Measurements from ENCODE around the gene NCOA7.

DNA sequence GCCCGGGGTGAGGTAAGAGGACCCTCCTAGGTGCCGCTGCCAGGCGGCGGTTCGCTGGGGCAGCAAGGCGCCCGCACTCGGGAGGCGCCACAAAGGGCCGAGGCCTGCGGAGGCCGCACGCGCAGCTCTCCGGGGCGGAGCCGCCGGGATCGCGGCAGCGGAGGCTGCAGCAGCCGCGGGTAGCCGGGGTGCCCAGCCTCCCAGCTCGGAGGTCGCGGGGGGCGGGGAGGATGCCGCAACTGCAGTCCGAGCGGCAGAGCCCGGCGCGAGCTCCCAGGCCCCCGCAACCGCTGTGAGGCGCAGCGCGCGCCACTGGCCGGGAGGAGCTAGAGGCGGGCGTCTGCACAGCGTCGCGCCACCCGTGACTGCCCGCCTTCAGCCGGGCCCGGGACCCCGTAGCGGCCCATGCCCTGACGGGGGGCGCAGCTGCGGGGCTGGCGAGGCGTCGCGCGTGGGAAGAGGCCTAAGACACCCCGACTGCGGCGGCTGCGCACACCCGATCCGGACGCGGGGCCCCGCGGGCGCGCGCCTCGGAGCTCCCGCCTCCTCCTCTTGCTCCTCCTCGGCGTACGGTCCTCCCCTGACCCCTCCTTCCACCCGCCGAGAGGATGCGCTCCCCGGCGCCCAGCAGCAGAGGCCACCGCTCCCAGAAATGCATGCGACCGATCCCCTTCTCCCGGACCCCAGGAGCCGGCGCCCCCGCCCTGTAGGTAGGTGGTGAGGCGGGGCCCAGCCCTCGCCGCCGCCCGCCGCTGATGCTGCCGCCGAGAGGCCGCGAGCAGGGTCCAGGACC is at the start of gene NCOA7:
- TF ChIP-seq EZH2phosphoT487 (IDR thresholded peaks at IDR 0.05; ENCODE audit: borderline replicate concordance, low read depth) (no peak), TAF1 (IDR thresholded peaks at IDR 0.05; ENCODE audit: borderline replicate concordance, low read depth, low read length) (peak; percentile 54; the same call in 1 of the 2 replicates)
- TF ChIP-seq, protein P1, sequence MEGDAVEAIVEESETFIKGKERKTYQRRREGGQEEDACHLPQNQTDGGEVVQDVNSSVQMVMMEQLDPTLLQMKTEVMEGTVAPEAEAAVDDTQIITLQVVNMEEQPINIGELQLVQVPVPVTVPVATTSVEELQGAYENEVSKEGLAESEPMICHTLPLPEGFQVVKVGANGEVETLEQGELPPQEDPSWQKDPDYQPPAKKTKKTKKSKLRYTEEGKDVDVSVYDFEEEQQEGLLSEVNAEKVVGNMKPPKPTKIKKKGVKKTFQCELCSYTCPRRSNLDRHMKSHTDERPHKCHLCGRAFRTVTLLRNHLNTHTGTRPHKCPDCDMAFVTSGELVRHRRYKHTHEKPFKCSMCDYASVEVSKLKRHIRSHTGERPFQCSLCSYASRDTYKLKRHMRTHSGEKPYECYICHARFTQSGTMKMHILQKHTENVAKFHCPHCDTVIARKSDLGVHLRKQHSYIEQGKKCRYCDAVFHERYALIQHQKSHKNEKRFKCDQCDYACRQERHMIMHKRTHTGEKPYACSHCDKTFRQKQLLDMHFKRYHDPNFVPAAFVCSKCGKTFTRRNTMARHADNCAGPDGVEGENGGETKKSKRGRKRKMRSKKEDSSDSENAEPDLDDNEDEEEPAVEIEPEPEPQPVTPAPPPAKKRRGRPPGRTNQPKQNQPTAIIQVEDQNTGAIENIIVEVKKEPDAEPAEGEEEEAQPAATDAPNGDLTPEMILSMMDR (IDR thresholded peaks at IDR 0.05): peak; percentile 10; the same call in 1 of the 2 replicates

Measured in SK-N-SH (cell line).